ENCODE measurements around the gene RGS12.

The RGS12 gene

GRCh38 chr4:3329887-3330286, 37.1 kb downstream of the RGS12 start:
- Histone ChIP-seq H3K9me3 (no peaks in the 10 kb centered on the region; the same call in 1 of the 2 replicates), H3K4me3 (ENCODE audit: low read depth, low read length) (no peak overlapping the region), H3K36me3 (no peaks in the 10 kb centered on the region), H3K27me3 (no peaks in the 10 kb centered on the region), H3K4me1 (no peaks in the 10 kb centered on the region)
- DNase-seq, result no peak
- TF ChIP-seq CTCF (IDR thresholded peaks at IDR 0.05; ENCODE audit: low read depth, low read length), result no peak

GRCh38 chr4:3330707-3331106, 37.9 kb downstream of the RGS12 start:
- no peak for DNase-seq
- TF ChIP-seq CTCF (IDR thresholded peaks at IDR 0.05; ENCODE audit: low read depth, low read length), result no peak
- no peaks in the 10 kb centered on the region for H3K27me3 ChIP-seq
- no peaks in the 10 kb centered on the region; the same call in 1 of the 2 replicates for H3K9me3 ChIP-seq
- H3K4me3 ChIP-seq (ENCODE audit: low read depth, low read length), result no peak overlapping the region
- H3K4me1 ChIP-seq, result no peaks in the 10 kb centered on the region
- H3K36me3 ChIP-seq, result no peaks in the 10 kb centered on the region

GRCh38 chr4:3331511-3332394, 38.9 kb downstream of the RGS12 start:
- no peak for TF ChIP-seq CTCF (IDR thresholded peaks at IDR 0.05; ENCODE audit: low read depth, low read length)
- no peaks in the 10 kb centered on the region for H3K4me1 ChIP-seq
- H3K36me3 ChIP-seq, result no peaks in the 10 kb centered on the region
- H3K4me3 ChIP-seq (ENCODE audit: low read depth, low read length), result no peak overlapping the region
- no peaks in the 10 kb centered on the region for H3K9me3 ChIP-seq
- DNase-seq, result no peak
- H3K27me3 ChIP-seq, result no peaks in the 10 kb centered on the region

GRCh38 chr4:3332498-3332897, 39.7 kb downstream of the RGS12 start:
- Histone ChIP-seq H3K9me3 (no peaks in the 10 kb centered on the region), H3K36me3 (no peaks in the 10 kb centered on the region), H3K4me3 (ENCODE audit: low read depth, low read length) (no peak overlapping the region), H3K4me1 (no peaks in the 10 kb centered on the region), H3K27me3 (no peaks in the 10 kb centered on the region)
- TF ChIP-seq CTCF (IDR thresholded peaks at IDR 0.05; ENCODE audit: low read depth, low read length), result no peak
- no peak for DNase-seq

- Histone ChIP-seq H3K4me3 (ENCODE audit: low read depth, low read length) (no peak overlapping the region), H3K27me3 (no peaks in the 10 kb centered on the region), H3K4me1 (no peaks in the 10 kb centered on the region), H3K36me3 (no peaks in the 10 kb centered on the region), H3K9me3 (no peaks in the 10 kb centered on the region)
- DNase-seq, result no peak
- TF ChIP-seq CTCF (IDR thresholded peaks at IDR 0.05; ENCODE audit: low read depth, low read length), result no peak
Measured at GRCh38 chr4:3334316-3334715, 41.5 kb downstream of the RGS12 start.

- H3K27me3 ChIP-seq, result no peaks in the 10 kb centered on the region
- no peaks in the 10 kb centered on the region for H3K4me1 ChIP-seq
- H3K9me3 ChIP-seq, result no peaks in the 10 kb centered on the region
- no peak for DNase-seq
- TF ChIP-seq CTCF (IDR thresholded peaks at IDR 0.05; ENCODE audit: low read depth, low read length), result no peak
- no peaks in the 10 kb centered on the region for H3K36me3 ChIP-seq
- H3K4me3 ChIP-seq (ENCODE audit: low read depth, low read length), result no peak overlapping the region
Measured at GRCh38 chr4:3335385-3335784, 42.6 kb downstream of the RGS12 start.

All from BE2C (cell line).